ENCODE results near the gene IST1. TPM values are rescaled to one million over a fixed set of nuclear protein-coding genes. Genes with fewer than 3 reads are reported as not detected.

The IST1 gene
- total and polyA plus RNA-seq, 9 donors = 131 to 168 (median 140) TPM

DNA sequence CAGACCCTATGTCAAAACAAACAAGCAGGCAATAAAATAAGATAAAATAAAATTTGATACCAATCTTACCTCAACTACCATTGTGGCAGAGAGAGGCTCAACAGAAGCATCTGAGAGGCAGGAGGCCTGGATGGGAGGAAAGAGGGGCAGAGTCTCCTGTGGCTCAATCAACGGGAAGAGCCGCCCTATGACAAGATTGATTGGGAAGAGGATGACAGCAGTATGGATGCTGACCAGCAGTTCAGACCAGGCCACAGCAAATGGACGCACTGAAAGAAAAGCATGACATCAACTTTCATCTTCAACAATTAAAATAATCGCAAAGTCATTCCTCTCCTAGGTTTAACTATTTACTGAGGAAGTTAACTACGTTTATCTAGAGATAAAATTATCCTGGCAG, 57.5 kb downstream of the IST1 start:
- Histone ChIP-seq H3K27ac (ENCODE audit: low read length) (no peak overlapping the region), H3K36me3 (ENCODE audit: control insufficient read depth, insufficient read depth, low read length) (no peaks in the 10 kb centered on the region), H3K9me3 (replicated peaks; ENCODE audit: control insufficient read depth, low read depth, low read length) (no peaks in the 10 kb centered on the region), H3K4me1 (ENCODE audit: control insufficient read depth, insufficient read depth, low read length) (no peaks in the 10 kb centered on the region), H3K4me3 (ENCODE audit: low read length) (no peak overlapping the region), H3K27me3 (ENCODE audit: control insufficient read depth, insufficient read depth, low read length) (no peaks in the 10 kb centered on the region)
- WGBS (ENCODE audit: insufficient coverage) = 60% methylated on average over 1 of the region's 5 CpGs
- no peak for DNase-seq

DNA sequence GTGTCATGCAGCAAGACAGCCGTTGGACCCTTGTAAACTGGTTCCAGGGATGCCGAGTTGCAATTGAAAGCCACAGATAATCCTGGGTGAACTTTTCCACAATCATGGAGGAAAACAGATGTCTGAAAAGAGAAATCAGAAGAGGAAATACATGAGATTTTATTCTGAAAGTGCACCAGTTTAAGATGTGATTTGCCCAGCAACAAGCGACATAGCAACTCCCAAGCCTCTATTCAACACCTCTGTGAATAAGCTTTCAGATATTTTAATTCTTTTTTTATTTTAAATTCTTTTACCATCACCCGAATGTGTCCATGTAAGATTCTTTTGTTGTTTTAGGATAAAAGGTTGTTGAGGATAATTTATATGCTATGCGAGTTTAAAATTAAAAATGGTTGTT, 58.8 kb downstream of the IST1 start:
- WGBS (ENCODE audit: insufficient coverage) = 67% methylated on average over 2 of the region's 5 CpGs
- no peak for DNase-seq
- Histone ChIP-seq H3K27me3 (ENCODE audit: control insufficient read depth, insufficient read depth, low read length) (no peaks in the 10 kb centered on the region), H3K4me3 (ENCODE audit: low read length) (no peak overlapping the region), H3K36me3 (ENCODE audit: control insufficient read depth, insufficient read depth, low read length) (no peaks in the 10 kb centered on the region), H3K27ac (ENCODE audit: low read length) (no peak overlapping the region), H3K9me3 (replicated peaks; ENCODE audit: control insufficient read depth, low read depth, low read length) (no peaks in the 10 kb centered on the region), H3K4me1 (ENCODE audit: control insufficient read depth, insufficient read depth, low read length) (no peaks in the 10 kb centered on the region)

DNA sequence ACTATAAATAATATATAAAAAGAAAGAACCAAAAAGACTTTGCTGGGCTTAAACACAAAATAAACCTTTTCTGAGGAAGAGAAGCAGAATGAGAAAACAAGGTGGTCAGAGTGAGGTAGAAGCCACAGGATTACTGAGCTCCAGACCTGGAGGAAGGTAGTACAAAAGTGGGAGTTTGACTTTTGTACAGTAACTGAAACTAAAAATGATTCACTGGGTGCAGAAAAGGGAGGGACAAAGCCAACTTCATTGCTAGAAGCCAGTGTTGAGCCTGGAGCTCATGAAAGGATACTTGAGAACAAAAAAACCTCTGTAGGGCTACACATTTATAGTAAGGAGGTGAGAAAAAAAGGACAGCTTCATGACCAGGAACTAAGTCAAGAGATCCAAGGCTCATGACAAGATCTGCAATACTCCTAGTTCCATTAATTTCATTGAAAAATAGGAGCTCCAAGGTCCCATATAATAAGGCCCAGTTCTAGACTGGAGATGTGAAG, 59.4 kb downstream of the IST1 start:
- H3K27ac ChIP-seq (ENCODE audit: low read length) = no peak overlapping the region
- H3K9me3 ChIP-seq (replicated peaks; ENCODE audit: control insufficient read depth, low read depth, low read length) = no peaks in the 10 kb centered on the region
- DNase-seq = no peak
- no peaks in the 10 kb centered on the region for H3K27me3 ChIP-seq (ENCODE audit: control insufficient read depth, insufficient read depth, low read length)
- H3K36me3 ChIP-seq (ENCODE audit: control insufficient read depth, insufficient read depth, low read length) = no peaks in the 10 kb centered on the region
- H3K4me1 ChIP-seq (ENCODE audit: control insufficient read depth, insufficient read depth, low read length) = no peaks in the 10 kb centered on the region
- no peak overlapping the region for H3K4me3 ChIP-seq (ENCODE audit: low read length)

DNA sequence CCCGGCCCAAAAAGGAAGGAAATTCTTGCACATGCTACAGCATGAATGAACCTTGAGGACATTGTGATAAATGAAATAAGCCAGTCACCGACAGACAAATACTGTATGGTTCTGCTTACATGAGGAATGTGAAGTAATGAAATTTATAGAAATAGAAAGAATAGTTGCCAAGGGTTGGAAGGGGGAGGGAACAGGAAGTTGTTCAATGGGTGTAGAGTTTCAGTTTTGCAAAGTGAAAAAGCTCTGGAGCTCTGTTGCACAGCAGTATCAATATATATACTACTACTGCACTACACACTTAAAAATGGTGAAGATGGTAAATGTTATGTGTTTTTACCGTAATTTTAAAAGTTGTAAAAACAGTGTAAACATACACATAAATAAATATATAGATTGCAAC, 61.2 kb downstream of the IST1 start:
- H3K4me3 ChIP-seq (ENCODE audit: low read length) = no peak overlapping the region
- H3K27me3 ChIP-seq (ENCODE audit: control insufficient read depth, insufficient read depth, low read length) = no peaks in the 10 kb centered on the region
- DNase-seq = peak; percentile 8
- H3K4me1 ChIP-seq (ENCODE audit: control insufficient read depth, insufficient read depth, low read length) = no peaks in the 10 kb centered on the region
- H3K9me3 ChIP-seq (replicated peaks; ENCODE audit: control insufficient read depth, low read depth, low read length) = no peaks in the 10 kb centered on the region
- no peak overlapping the region for H3K27ac ChIP-seq (ENCODE audit: low read length)
- 53% methylated on average over 2 of the region's 3 CpGs for WGBS (ENCODE audit: insufficient coverage)
- H3K36me3 ChIP-seq (ENCODE audit: control insufficient read depth, insufficient read depth, low read length) = no peaks in the 10 kb centered on the region

DNA sequence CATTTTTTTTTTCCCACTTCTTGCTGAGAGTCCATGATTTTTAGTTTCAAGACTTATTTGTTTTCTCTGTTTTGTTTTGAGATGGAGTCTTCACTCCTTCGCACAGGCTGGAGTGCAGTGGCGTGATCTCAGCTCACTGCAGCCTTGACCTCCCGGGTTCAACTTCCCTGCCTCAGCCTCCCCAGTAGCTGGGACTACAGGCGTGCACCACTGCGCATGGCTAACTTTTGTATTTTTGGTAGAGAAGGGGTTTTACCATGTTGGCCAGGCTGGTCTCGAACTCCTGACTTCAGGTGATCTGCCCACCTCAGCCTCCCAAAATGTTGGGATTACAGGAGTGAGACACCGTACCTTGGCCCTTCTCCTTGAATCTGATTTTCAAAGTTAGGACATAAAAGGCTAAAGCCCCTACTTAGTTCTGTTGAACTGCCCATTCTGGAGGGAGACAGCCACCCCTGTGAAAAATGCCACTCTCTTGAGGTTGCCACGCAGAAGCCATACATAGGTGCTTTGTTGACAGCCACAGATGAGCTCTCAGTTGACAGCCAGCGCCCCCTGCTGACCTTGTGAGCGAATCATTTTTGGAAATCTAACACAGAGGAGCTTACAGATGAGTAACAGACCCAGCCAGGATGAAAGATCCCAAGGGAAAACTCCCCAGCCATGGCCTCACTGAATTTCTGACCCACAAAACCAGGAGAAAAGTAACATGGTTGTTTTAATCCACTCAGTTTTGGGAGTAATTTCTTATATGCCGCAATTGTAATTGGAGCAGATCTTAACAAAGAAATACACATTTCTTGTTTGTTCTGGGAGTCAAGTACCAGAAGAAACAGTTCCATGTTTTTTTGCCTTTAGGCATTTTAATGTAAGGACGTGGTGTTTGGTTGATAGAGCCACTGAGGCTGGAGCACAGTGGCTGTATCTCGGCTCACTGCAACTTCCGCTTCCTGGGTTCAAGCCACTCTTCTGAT, 66.0 kb downstream of the IST1 start:
- WGBS (ENCODE audit: insufficient coverage) = 44% methylated on average over 4 of the region's 14 CpGs
- H3K4me1 ChIP-seq (ENCODE audit: control insufficient read depth, insufficient read depth, low read length) = no peaks in the 10 kb centered on the region
- no peak overlapping the region for H3K27ac ChIP-seq (ENCODE audit: low read length)
- no peaks in the 10 kb centered on the region for H3K36me3 ChIP-seq (ENCODE audit: control insufficient read depth, insufficient read depth, low read length)
- no peaks in the 10 kb centered on the region for H3K27me3 ChIP-seq (ENCODE audit: control insufficient read depth, insufficient read depth, low read length)
- DNase-seq = peak; percentile 89
- H3K4me3 ChIP-seq (ENCODE audit: low read length) = no peak overlapping the region
- no peaks in the 10 kb centered on the region for H3K9me3 ChIP-seq (replicated peaks; ENCODE audit: control insufficient read depth, low read depth, low read length)

DNA sequence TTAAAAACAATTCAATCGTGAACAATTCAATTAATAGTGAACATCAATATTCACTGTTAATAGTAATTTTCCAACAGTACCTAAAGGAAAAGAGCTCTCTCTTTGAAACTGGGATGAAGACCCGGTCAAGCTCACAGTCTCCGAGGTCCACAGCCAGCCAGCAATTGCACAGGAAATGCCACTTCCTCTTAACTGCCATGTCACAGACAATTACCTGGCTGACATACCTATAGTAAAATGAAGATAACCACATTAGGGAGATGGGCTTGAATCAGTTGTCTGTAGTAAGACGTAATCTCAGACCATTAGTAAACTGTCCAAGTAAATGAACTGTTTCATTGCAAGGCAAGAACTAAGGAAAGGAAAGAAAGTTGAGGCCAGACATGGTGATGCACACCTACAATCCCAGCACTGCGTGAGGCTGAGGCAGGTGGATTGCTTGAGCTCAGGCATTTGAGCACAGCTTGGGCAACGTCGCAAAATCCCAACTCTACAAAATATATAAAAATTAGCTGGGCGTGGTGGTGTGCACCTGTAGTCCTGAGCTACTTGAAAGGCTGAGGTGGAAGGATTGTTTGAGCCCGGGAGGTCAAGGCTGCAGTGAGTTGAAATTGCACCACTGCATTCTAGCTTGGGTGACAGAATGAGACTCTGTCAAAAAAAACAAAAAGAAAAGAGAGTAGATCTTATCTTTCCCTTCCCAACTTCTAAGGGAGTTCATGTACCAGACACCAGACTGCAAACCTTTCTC, 68.0 kb downstream of the IST1 start:
- Histone ChIP-seq H3K4me1 (ENCODE audit: control insufficient read depth, insufficient read depth, low read length) (no peaks in the 10 kb centered on the region), H3K36me3 (ENCODE audit: control insufficient read depth, insufficient read depth, low read length) (no peaks in the 10 kb centered on the region), H3K27me3 (ENCODE audit: control insufficient read depth, insufficient read depth, low read length) (no peaks in the 10 kb centered on the region), H3K9me3 (replicated peaks; ENCODE audit: control insufficient read depth, low read depth, low read length) (no peaks in the 10 kb centered on the region), H3K27ac (ENCODE audit: low read length) (no peak overlapping the region), H3K4me3 (ENCODE audit: low read length) (no peak overlapping the region)
- no peak for DNase-seq
- WGBS (ENCODE audit: insufficient coverage) = 60% methylated on average over 1 of the region's 9 CpGs

DNA sequence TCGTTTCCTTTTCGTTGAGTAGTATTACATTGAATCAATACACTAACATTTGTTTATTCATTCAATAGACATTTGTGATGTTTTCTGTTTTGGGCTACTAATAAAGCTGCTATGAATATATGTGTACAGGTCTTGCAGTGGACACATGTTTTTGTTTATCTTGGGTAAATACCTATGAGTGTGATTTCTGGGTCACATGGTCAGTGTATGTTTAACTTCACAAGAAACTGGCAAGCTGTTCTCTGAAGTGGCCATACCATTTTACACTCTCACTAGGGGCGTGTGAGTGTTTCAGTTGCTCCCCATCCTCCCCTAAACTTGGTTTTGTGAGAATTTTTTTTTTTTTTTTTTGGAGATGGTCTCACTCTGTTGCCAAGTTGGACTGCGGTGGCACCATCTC, 69.9 kb downstream of the IST1 start:
- H3K27ac ChIP-seq (ENCODE audit: low read length) = no peak overlapping the region
- no peak overlapping the region for H3K4me3 ChIP-seq (ENCODE audit: low read length)
- H3K4me1 ChIP-seq (ENCODE audit: control insufficient read depth, insufficient read depth, low read length) = no peaks in the 10 kb centered on the region
- WGBS (ENCODE audit: insufficient coverage) = no CpG with 5 or more reads among the region's 4 CpGs
- H3K36me3 ChIP-seq (ENCODE audit: control insufficient read depth, insufficient read depth, low read length) = no peaks in the 10 kb centered on the region
- H3K9me3 ChIP-seq (replicated peaks; ENCODE audit: control insufficient read depth, low read depth, low read length) = no peaks in the 10 kb centered on the region
- H3K27me3 ChIP-seq (ENCODE audit: control insufficient read depth, insufficient read depth, low read length) = no peaks in the 10 kb centered on the region
- no peak for DNase-seq

DNA sequence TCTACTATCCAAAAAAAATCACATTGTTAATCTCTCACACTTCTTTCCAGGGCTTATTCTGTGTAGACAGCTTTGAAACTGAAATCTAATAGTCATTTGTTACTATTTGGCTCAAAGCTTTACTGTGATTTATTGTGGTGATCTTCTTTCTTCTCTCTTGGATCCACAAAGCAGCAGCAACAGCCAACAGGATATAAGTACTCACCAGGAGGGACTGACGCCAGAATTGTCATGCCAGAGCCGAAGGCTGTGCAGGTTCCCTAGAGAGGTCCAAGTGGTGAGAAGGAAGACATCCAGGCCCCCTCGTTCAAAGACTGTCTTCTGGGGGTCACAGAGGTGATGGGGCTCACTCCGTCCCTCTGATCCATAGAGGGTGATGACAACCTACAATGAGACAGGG, 71.6 kb downstream of the IST1 start:
- H3K36me3 ChIP-seq (ENCODE audit: control insufficient read depth, insufficient read depth, low read length) = no peaks in the 10 kb centered on the region
- no peaks in the 10 kb centered on the region for H3K27me3 ChIP-seq (ENCODE audit: control insufficient read depth, insufficient read depth, low read length)
- peak; percentile 7 for DNase-seq
- 70% methylated on average over 2 of the region's 4 CpGs for WGBS (ENCODE audit: insufficient coverage)
- no peak overlapping the region for H3K27ac ChIP-seq (ENCODE audit: low read length)
- no peaks in the 10 kb centered on the region for H3K9me3 ChIP-seq (replicated peaks; ENCODE audit: control insufficient read depth, low read depth, low read length)
- H3K4me1 ChIP-seq (ENCODE audit: control insufficient read depth, insufficient read depth, low read length) = no peaks in the 10 kb centered on the region
- H3K4me3 ChIP-seq (ENCODE audit: low read length) = no peak overlapping the region

DNA sequence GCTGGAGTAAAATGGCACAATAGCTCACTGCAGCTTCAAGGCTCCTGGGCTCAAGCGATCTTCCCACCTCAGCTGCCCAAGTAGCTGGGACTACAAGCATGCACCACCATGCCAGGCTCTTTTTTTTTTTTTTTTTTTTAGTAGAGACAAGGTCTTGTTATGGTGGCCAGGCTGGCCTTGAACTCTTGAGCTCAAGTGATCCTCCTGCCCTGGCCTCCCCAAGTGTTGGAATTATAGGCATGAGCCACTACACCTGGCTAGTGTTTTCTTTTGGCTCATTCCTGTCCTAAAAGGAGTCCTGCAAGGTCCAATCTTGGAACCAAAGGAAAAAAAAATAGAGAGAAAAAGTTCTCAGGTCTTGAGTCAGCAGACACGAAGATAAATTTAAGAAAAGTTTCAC, 74.0 kb downstream of the IST1 start:
- no peaks in the 10 kb centered on the region for H3K36me3 ChIP-seq (ENCODE audit: control insufficient read depth, insufficient read depth, low read length)
- H3K4me1 ChIP-seq (ENCODE audit: control insufficient read depth, insufficient read depth, low read length) = no peaks in the 10 kb centered on the region
- no peaks in the 10 kb centered on the region for H3K27me3 ChIP-seq (ENCODE audit: control insufficient read depth, insufficient read depth, low read length)
- 80% methylated on average over 1 of the region's 2 CpGs for WGBS (ENCODE audit: insufficient coverage)
- H3K27ac ChIP-seq (ENCODE audit: low read length) = no peak overlapping the region
- DNase-seq = no peak
- H3K9me3 ChIP-seq (replicated peaks; ENCODE audit: control insufficient read depth, low read depth, low read length) = no peaks in the 10 kb centered on the region
- H3K4me3 ChIP-seq (ENCODE audit: low read length) = no peak overlapping the region

DNA sequence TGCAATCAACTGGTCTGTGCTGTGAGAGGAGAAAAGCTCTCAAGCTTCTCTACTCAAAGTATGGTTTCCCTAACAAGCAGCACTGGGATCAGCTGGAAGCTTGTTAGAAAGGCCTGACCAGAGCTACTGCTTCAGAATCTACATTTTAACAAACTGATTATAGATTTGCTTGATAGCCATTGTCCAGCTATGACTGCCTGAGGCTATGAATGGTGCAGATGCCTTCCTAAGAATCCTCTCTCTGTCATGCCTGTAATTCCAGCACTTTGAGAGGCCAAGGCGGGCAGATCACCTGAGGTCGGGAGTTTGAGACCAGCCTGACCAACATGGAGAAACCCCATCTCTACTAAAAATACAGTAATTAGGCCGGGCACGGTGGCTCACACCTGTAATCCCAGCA, 76.2 kb downstream of the IST1 start:
- Histone ChIP-seq H3K36me3 (ENCODE audit: control insufficient read depth, insufficient read depth, low read length) (no peaks in the 10 kb centered on the region), H3K4me3 (ENCODE audit: low read length) (no peak overlapping the region), H3K4me1 (ENCODE audit: control insufficient read depth, insufficient read depth, low read length) (no peaks in the 10 kb centered on the region), H3K27ac (ENCODE audit: low read length) (no peak overlapping the region), H3K27me3 (ENCODE audit: control insufficient read depth, insufficient read depth, low read length) (no peaks in the 10 kb centered on the region), H3K9me3 (replicated peaks; ENCODE audit: control insufficient read depth, low read depth, low read length) (no peaks in the 10 kb centered on the region)
- 100% methylated on average over 2 of the region's 4 CpGs for WGBS (ENCODE audit: insufficient coverage)
- no peak for DNase-seq
